ENCODE measurements around the gene AKAP13. TPM values are rescaled to one million over a fixed set of nuclear protein-coding genes. Genes with fewer than 3 reads are reported as not detected.

The AKAP13 gene
- total RNA-seq, 1 donor from 2014 or later = 149 TPM

GRCh38 chr15:85755471-85755870 is 375.1 kb downstream of the AKAP13 start:
- intact Hi-C loops (cut with micrococcal nuclease) = loop anchor here (5.0 kb wide), 1 partner anchor 37 kb away; the partner anchor contains the start of gene KLHL25

GRCh38 chr15:85755942-85756341 is 375.5 kb downstream of the AKAP13 start:
- intact Hi-C loops (cut with micrococcal nuclease) = loop anchor here (5.0 kb wide), 1 partner anchor 36 kb away; the partner anchor contains the start of gene KLHL25

GRCh38 chr15:85756411-85757072 is 376.1 kb downstream of the AKAP13 start:
- intact Hi-C loops (cut with micrococcal nuclease) = loop anchor here (5.0 kb wide), 1 partner anchor 36 kb away; the partner anchor contains the start of gene KLHL25

- intact Hi-C loops (cut with micrococcal nuclease) = loop anchor here (5.0 kb wide), 1 partner anchor 35 kb away; the partner anchor contains the start of gene KLHL25
These were observed 376.9 kb downstream of the AKAP13 start for GRCh38 chr15:85757073-85757938.

GRCh38 chr15:85757939-85758654 is 377.7 kb downstream of the AKAP13 start:
- intact Hi-C loops (cut with micrococcal nuclease) = loop anchor here (5.0 kb wide), 1 partner anchor 34 kb away; the partner anchor contains the start of gene KLHL25

GRCh38 chr15:85758655-85758978 is 378.2 kb downstream of the AKAP13 start:
- intact Hi-C loops (cut with micrococcal nuclease) = loop anchor here (5.0 kb wide), 1 partner anchor 34 kb away; the partner anchor contains the start of gene KLHL25

- intact Hi-C loops (cut with micrococcal nuclease) = loop anchor here (5.0 kb wide), 1 partner anchor 33 kb away; the partner anchor contains the start of gene KLHL25
These were observed 379.0 kb downstream of the AKAP13 start for GRCh38 chr15:85759376-85759775.

GRCh38 chr15:85760049-85760448 is 379.6 kb downstream of the AKAP13 start:
- intact Hi-C loops (cut with micrococcal nuclease) = no loop called here

- intact Hi-C loops (cut with micrococcal nuclease) = no loop called here
These were observed 380.3 kb downstream of the AKAP13 start for GRCh38 chr15:85760531-85761371.

- intact Hi-C loops (cut with micrococcal nuclease) = no loop called here
These were observed 381.2 kb downstream of the AKAP13 start for GRCh38 chr15:85761635-85762034.

- intact Hi-C loops (cut with micrococcal nuclease) = no loop called here
These were observed 381.8 kb downstream of the AKAP13 start for GRCh38 chr15:85762039-85762755.

- intact Hi-C loops (cut with micrococcal nuclease) = no loop called here
These were observed 382.3 kb downstream of the AKAP13 start for GRCh38 chr15:85762756-85763127.

- intact Hi-C loops (cut with micrococcal nuclease) = no loop called here
These were observed 382.8 kb downstream of the AKAP13 start for GRCh38 chr15:85763157-85763556.

GRCh38 chr15:85763673-85764633 is 383.6 kb downstream of the AKAP13 start:
- intact Hi-C loops (cut with micrococcal nuclease) = no loop called here

- intact Hi-C loops (cut with micrococcal nuclease) = no loop called here
These were observed 384.4 kb downstream of the AKAP13 start for GRCh38 chr15:85764649-85765277.

GRCh38 chr15:85766001-85766831 is 385.8 kb downstream of the AKAP13 start:
- intact Hi-C loops (cut with micrococcal nuclease) = no loop called here

- intact Hi-C loops (cut with micrococcal nuclease) = no loop called here
These were observed 387.6 kb downstream of the AKAP13 start for GRCh38 chr15:85767785-85768529.
